M059J (cell line): Measurements from ENCODE around the gene SPRR2F. TPM values are rescaled to one million over a fixed set of nuclear protein-coding genes. Genes with fewer than 3 reads are reported as not detected.
"Not testable (repeated sequence)": the region's sequence is repeated elsewhere in the genome, so short reads cannot be mapped to it uniquely, and the experiment has no call there.

Experiments used
- DNase-seq: peaks from one replicate; pipeline ENCODE4 v3.0.0-alpha.2; 2012; ENCODE audit warnings: low read depth
- total RNA-seq: library from RNA; depleted of rRNA; stranded (reverse); fragments of >200 nt; shearing (Covaris generic); gene quantifications from 2 replicates; pipeline ENCODE4 v1.2.3, GENCODE V29; 2014; rRNA removed

SPRR2F gene
- total RNA-seq: not detected in 2 replicates

GRCh38 chr1:153113416-153113815 is at the start of gene SPRR2F:
Gene SPRR2F, minus strand, starts transcription at chr1:153113516. Its CDS starts 783 bp downstream, at chr1:153112733.
- DNase-seq: no peak

GRCh38 chr1:153155541-153155940 is 42.2 kb upstream of the SPRR2F start:
- no peak for DNase-seq

GRCh38 chr1:153152481-153152880 is 39.2 kb upstream of the SPRR2F start:
- no peak for DNase-seq

GRCh38 chr1:153150846-153151245 is 37.5 kb upstream of the SPRR2F start, which contains the start of gene SPRR2G:
Gene SPRR2G, minus strand, starts transcription at chr1:153150890. Its CDS starts 780 bp downstream, at chr1:153150110.
- no peak for DNase-seq

- DNase-seq: no peak
Observed at GRCh38 chr1:153141377-153141776, 28.1 kb upstream of the SPRR2F start.

GRCh38 chr1:153140484-153140883 is 27.2 kb upstream of the SPRR2F start:
- DNase-seq: no peak

GRCh38 chr1:153133743-153134142 is 20.4 kb upstream of the SPRR2F start:
- DNase-seq: no peak

GRCh38 chr1:153133267-153133666 is 20.0 kb upstream of the SPRR2F start:
- no peak for DNase-seq

GRCh38 chr1:153128688-153129087 is 15.4 kb upstream of the SPRR2F start:
- not testable (repeated sequence) for DNase-seq

- no peak for DNase-seq
Observed at GRCh38 chr1:153127296-153127695, 14.0 kb upstream of the SPRR2F start.

- no peak for DNase-seq
Observed at GRCh38 chr1:153125536-153125935, 12.2 kb upstream of the SPRR2F start.

- DNase-seq: not testable (repeated sequence)
Observed at GRCh38 chr1:153123793-153124192, 10.5 kb upstream of the SPRR2F start.

- peak; percentile 3 for DNase-seq
Observed at GRCh38 chr1:153122831-153123421, 9.6 kb upstream of the SPRR2F start.

- DNase-seq: no peak
Observed at GRCh38 chr1:153120945-153121344, 7.6 kb upstream of the SPRR2F start.

- DNase-seq: no peak
Observed at GRCh38 chr1:153119491-153119971, 6.2 kb upstream of the SPRR2F start.

GRCh38 chr1:153115264-153115663 is 1.9 kb upstream of the SPRR2F start:
- not testable (repeated sequence) for DNase-seq

- not testable (repeated sequence) for DNase-seq
Observed at GRCh38 chr1:153112454-153112853, 862 bp downstream of the SPRR2F start.

- peak; percentile 62 for DNase-seq
Observed at GRCh38 chr1:153100245-153100644, 13.1 kb downstream of the SPRR2F start.

- DNase-seq: no peak
Observed at GRCh38 chr1:153099461-153100045, 13.8 kb downstream of the SPRR2F start.

GRCh38 chr1:153095764-153096163 is 17.6 kb downstream of the SPRR2F start:
- no peak for DNase-seq

- DNase-seq: no peak
Observed at GRCh38 chr1:153094426-153094825, 18.9 kb downstream of the SPRR2F start, which contains the start of gene SPRR2E. Gene SPRR2E, minus strand, starts transcription at chr1:153094526. Its CDS starts 775 bp downstream, at chr1:153093751.

GRCh38 chr1:153087652-153088051 is 25.7 kb downstream of the SPRR2F start:
- DNase-seq: no peak

- no peak for DNase-seq
Observed at GRCh38 chr1:153081736-153082135, 31.6 kb downstream of the SPRR2F start.
